Brain pericyte (primary cell): ENCODE measurements around the gene LRRC74B.
A peak's percentile ranks its signal among the peaks of the same experiment; 100 is the strongest.
"Not testable (repeated sequence)": the region's sequence is repeated elsewhere in the genome, so short reads cannot be mapped to it uniquely, and the experiment has no call there.

Experiments used
- DNase-seq: peaks from one replicate; pipeline ENCODE4 v3.0.0-alpha.2; 2012; ENCODE audit warnings: low read depth, low spot score

LRRC74B gene

DNA sequence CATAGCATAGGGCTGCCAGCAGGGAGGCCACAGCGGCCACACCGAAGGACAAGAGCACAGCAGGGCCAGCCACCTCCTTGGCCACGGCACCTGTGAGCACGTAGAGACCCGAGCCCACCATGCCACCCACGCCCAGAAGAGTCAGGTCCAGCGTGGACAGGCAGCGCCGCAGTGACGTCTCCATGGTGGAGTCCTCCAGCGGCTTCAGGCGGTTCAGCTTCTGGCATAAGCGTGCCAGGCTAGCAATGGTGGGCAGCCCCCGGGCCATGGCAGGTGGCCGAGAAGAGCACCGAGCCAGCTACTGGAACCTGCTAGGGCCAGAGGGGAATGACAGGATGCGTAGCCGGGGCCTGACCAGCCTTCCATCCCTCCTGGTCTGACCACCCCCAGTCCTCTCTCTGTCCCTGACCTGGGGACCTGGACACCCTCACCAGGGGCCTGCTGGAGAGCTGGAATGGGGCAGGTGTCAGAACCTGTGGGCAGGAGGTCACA is 14.2 kb upstream of the LRRC74B start:
- DNase-seq = no peak

- DNase-seq = no peak
These were observed 13.5 kb upstream of the LRRC74B start, which contains the start of gene SLC7A4 for GRCh38 chr22:21032037-21032867. TSS of gene SLC7A4 (minus strand) at chr22:21032561. CDS start at chr22:21031812, 749 bp downstream.

GRCh38 chr22:21032868-21033688 is 12.7 kb upstream of the LRRC74B start:
- no peak for DNase-seq

DNA sequence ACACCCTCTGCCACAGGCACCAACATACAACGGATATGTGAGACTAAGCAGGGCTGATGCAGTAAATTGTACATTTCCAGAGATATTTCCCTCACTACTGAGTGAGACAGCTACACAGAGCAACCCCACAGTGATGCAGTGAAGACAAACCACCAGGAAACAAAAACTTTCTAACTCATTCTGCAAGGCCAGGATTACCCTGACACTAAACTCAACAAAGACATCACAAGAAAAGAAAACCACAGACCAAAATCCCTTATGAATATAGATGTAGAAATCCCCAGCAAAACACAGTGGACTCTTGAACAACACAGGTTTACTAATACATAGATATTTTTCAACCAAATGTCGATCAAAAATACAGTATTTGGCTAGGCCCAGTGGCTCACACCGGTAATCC is 11.9 kb upstream of the LRRC74B start:
- DNase-seq = no peak

- DNase-seq = no peak
These were observed 10.8 kb upstream of the LRRC74B start for GRCh38 chr22:21034989-21035388.

- DNase-seq = no peak
These were observed 7.3 kb upstream of the LRRC74B start for GRCh38 chr22:21038405-21038804.

DNA sequence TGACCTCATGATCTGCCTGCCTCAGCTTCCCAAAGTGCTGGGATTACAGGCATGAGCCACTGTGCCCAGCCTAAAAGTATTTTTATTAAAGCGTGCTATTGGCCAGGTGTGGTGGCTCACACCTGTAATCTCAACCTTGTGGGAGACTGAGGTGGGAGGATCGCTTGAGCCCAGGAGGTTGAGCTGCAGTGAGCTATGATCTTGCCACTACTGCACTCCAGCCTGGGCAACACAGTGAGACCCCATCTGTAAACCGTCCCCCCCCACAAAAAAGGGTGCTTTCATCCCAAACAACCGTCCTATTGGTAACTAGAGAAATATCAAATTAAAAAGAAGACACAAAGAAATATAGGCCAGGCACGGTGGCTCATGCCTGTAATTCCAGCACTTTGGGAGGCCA is 6.6 kb upstream of the LRRC74B start:
- not testable (repeated sequence) for DNase-seq

GRCh38 chr22:21041937-21042336 is 3.8 kb upstream of the LRRC74B start:
- no peak for DNase-seq

DNA sequence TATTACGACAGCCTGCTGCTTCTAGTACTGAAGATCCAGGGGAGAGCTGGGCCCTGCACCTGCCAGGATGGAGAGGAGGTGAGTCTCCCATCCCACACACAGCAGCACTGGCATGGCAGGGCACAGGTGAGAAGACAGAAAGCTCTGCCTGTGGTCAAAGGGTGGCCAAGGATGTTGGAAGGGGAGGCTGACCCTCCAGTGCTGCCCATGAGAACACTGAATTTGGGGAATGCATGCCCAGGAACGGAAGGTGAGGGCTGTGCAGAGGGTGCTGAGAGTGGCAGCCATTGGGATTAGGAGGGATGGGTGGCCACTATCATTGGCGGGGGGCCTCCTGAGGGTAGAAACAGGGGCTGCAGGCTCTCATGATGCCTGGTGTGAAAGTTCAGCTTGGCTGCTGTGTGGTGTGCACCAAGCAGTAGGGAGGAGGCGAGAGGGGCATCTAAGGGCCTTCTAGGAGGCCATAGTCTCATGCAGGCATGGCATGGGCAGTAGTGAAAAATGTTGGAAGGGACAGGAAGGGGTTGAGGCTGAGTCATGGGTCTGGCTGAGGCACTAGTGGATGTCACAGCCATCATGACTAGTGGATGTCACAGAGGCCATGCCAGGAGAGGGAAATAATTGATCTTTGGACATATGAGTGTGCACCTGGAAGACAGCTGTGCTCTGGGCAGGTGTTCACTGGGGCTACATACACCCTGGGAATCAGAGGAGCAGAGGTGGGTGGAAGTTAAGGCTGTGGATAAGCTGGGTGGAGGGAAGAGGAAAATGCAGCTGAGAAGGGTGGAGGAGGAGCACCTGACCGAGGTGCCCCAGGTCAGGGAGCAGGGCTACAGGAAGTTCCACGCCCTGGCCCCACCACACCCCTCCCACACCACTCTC is 2.5 kb upstream of the LRRC74B start:
- DNase-seq = no peak

- no peak for DNase-seq
These were observed 1.7 kb upstream of the LRRC74B start for GRCh38 chr22:21043860-21044535.

DNA sequence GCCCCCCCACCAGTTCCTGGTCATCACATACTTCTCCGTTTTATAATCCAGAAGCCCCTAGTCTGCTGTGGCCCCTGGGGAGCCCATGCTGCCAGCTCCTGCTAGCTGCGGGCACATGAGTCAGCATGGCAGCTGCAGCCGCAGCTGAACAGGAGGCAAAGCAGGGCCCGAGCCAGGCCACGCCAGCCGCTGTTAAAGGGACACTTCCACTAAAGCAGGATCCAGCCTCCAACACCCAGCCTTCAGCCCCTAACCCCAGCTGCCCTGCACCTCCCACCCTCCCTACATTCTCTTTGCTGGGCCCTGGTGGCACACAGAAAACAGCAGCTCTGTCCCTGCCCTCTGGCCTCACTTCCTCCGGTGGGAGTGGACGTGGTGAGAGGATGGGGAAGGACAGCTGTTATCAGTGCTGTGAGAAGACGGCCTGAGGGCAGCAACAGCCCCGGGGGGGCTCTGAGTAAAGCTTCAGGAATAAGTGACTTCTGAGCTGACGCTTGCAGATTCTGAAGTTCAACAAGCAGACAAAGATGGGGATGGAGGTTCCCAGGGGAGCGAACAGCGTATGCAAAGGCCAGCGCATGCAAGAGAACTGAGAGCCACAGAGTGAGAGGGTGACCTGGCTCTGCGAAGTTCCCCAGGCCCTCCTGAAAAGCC is 688 bp upstream of the LRRC74B start:
- peak; percentile 95 for DNase-seq

- no peak for DNase-seq
These were observed 1.4 kb downstream of the LRRC74B start for GRCh38 chr22:21047035-21047661.

DNA sequence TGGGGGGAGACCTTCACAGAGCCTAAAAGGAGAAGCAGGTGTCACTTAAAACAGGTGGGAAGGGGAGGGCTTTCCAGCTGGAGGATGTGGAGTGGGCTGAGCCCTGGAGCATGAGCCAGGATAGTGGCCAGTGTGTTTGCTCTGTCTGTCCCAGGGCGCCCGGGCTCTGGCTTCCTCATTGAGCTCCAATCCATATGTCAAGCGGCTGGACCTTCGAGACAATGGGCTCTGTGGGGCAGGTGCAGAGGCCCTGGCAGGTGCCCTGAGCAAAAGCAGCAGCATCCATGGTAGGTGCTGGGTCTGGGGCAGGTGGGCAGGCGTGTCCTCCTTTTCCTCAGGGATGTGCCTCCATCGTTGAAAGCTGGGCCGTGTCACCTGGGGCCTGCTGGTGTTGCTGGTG is 2.0 kb downstream of the LRRC74B start:
- DNase-seq = no peak

DNA sequence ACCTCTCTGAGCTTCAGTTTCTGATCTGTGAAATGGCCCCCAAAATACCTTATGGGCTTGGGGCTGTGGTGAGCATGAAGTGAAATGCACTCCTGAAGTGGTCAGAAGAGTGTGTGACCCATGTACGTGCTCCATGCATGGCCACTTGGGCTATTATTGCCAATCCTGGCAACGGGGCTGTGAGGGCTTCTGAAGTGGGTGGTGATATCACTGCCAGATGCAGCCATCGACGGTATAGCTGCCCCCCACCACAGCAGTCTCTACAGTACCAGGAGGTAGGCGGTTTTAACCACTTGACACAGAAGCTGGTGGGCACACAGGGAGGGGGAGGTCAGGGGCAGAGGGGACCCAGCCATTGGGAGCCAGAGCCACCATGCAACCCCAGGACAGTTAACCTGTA is 2.7 kb downstream of the LRRC74B start:
- DNase-seq = not testable (repeated sequence)

- not testable (repeated sequence) for DNase-seq
These were observed 3.2 kb downstream of the LRRC74B start for GRCh38 chr22:21048965-21049364.

- no peak for DNase-seq
These were observed 5.5 kb downstream of the LRRC74B start for GRCh38 chr22:21051145-21051830.

DNA sequence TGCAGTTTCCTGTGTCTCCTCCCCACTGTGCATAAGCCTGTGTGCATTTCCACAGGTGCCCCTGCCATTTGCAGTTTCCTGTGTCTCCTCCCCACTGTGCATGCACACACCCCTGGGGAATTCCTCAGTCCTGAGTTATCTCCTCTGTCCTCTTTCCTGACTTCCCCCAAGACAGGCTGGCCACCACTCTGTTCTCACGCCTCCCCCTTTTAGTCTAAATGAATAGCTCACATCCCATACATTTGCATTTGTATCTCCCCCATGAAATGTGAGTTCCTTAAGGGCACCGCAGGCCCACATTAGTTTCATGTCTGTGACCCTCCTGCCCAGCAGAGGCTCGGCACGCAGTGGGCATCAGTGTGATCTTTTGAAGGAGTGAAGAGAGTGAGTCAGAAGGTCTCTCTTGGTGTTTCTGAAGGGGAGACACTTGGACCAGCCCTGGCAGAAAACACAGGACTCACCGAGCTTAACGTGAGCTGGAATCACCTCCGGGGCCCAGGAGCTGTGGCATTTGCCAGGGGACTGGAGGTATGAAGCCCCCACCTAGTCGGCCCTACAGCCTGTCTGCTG is 6.2 kb downstream of the LRRC74B start:
- no peak for DNase-seq

- DNase-seq = no peak
These were observed 7.1 kb downstream of the LRRC74B start for GRCh38 chr22:21052715-21053459.
